Dendritic cell treated with granulocyte-macrophage colony-stimulating factor and Interleukin-4, amounts not matched to agents 40 ng/mL and 50 ng/mL, for 4 days (primary cell): ENCODE results near the gene CALHM2.
"Not testable (repeated sequence)": the region's sequence is repeated elsewhere in the genome, so short reads cannot be mapped to it uniquely, and the experiment has no call there.

Source experiments
- H3K27ac Mint-ChIP-seq: one replicate; pipeline ENCODE4 v1.8.0; 2022; ENCODE audit warnings: mild to moderate bottlenecking, mixed read lengths
- H3K27me3 Mint-ChIP-seq: one replicate; pipeline ENCODE4 v1.8.0; 2022; ENCODE audit warnings: mild to moderate bottlenecking, mixed read lengths
- H3K36me3 Mint-ChIP-seq: one replicate; pipeline ENCODE4 v1.8.0; 2022; ENCODE audit warnings: low read depth, mixed read lengths
- H3K4me1 Mint-ChIP-seq: one replicate; pipeline ENCODE4 v1.8.0; 2022; ENCODE audit warnings: low read depth, mixed read lengths
- H3K4me3 Mint-ChIP-seq: one replicate; pipeline ENCODE4 v1.8.0; 2022; ENCODE audit warnings: mild to moderate bottlenecking, moderate library complexity, mixed read lengths
- H3K9me3 Mint-ChIP-seq: one replicate; pipeline ENCODE4 v1.8.0; 2022; ENCODE audit warnings: mixed read lengths
- intact Hi-C: fragments of 100-400 bp; cut with micrococcal nuclease; formaldehyde crosslinking; loops from one replicate; pipeline ENCODE4 v1.15.0; 2022

Gene CALHM2

GRCh38 chr10:103433858-103434257, 18.3 kb downstream of the CALHM2 start:
- no peaks in the 10 kb centered on the region for H3K27me3 Mint-ChIP-seq
- no peaks in the 10 kb centered on the region for H3K9me3 Mint-ChIP-seq
- intact Hi-C loops, result no loop called here
- H3K27ac Mint-ChIP-seq, result no peak overlapping the region
- no peak overlapping the region for H3K4me3 Mint-ChIP-seq
- peaks cover 16% of the 10 kb centered on the region for H3K4me1 Mint-ChIP-seq
- H3K36me3 Mint-ChIP-seq, result peaks cover 98% of the 10 kb centered on the region

DNA sequence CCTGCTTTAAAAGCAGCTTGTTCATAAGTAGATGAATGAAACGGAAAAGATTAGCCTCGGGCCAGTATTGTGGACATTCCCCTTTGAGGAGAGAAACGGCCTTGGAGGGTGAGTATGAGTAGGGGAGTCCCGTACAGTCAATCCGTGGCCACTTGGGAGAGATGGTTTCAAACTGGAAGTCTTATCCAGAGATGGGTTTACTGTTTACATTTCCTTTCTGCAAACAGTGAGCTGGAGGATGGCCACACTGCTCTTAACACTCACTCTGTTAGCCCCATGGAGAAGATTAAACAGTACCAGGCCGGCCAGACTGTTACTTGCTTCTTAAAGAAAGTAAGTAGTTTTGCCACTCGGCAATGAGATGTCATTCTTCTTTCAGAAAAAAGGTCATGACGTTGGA, 20.3 kb downstream of the CALHM2 start:
- H3K27me3 Mint-ChIP-seq, result no peaks in the 10 kb centered on the region
- intact Hi-C loops, result no loop called here
- no peaks in the 10 kb centered on the region for H3K9me3 Mint-ChIP-seq
- H3K36me3 Mint-ChIP-seq, result peaks cover 99% of the 10 kb centered on the region
- H3K4me1 Mint-ChIP-seq, result peaks cover 16% of the 10 kb centered on the region
- no peak overlapping the region for H3K27ac Mint-ChIP-seq
- H3K4me3 Mint-ChIP-seq, result no peak overlapping the region

DNA sequence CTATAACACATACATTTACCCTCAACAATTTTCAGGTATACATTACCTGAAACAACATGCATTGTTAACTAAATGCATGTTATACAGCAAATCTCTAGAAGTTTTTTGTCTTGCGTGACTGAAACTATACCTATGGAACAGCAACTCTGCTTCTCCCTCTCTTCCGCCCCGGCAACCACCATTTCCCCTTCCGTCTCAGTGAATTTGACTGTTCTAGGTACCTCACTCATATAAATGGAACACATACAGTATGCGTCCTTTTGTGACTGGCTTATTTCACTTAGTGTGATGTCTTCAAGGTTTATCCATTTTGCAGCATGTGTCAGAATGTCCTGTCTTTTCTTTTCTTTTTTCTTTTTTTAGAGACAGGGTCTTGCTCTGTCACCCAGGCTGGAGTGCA, 22.5 kb downstream of the CALHM2 start:
- Mint-ChIP-seq H3K4me3 (no peak overlapping the region), H3K27ac (no peak overlapping the region), H3K36me3 (peaks cover 98% of the 10 kb centered on the region), H3K4me1 (peaks cover 16% of the 10 kb centered on the region), H3K27me3 (no peaks in the 10 kb centered on the region), H3K9me3 (no peaks in the 10 kb centered on the region)
- intact Hi-C loops, result no loop called here

GRCh38 chr10:103428989-103429643, 23.1 kb downstream of the CALHM2 start:
- H3K4me1 Mint-ChIP-seq, result peaks cover 15% of the 10 kb centered on the region
- no peaks in the 10 kb centered on the region for H3K27me3 Mint-ChIP-seq
- no peaks in the 10 kb centered on the region for H3K9me3 Mint-ChIP-seq
- peaks cover 99% of the 10 kb centered on the region for H3K36me3 Mint-ChIP-seq
- intact Hi-C loops, result no loop called here
- H3K4me3 Mint-ChIP-seq, result no peak overlapping the region
- no peak overlapping the region for H3K27ac Mint-ChIP-seq

GRCh38 chr10:103427866-103428265, 24.3 kb downstream of the CALHM2 start:
- peaks cover 3% of the 10 kb centered on the region for H3K4me1 Mint-ChIP-seq
- H3K9me3 Mint-ChIP-seq, result no peaks in the 10 kb centered on the region
- peaks cover 99% of the 10 kb centered on the region for H3K36me3 Mint-ChIP-seq
- no peak overlapping the region for H3K4me3 Mint-ChIP-seq
- H3K27me3 Mint-ChIP-seq, result no peaks in the 10 kb centered on the region
- no peak overlapping the region for H3K27ac Mint-ChIP-seq
- intact Hi-C loops, result no loop called here

GRCh38 chr10:103423748-103424147, 28.4 kb downstream of the CALHM2 start:
- H3K27ac Mint-ChIP-seq, result no peak overlapping the region
- H3K4me1 Mint-ChIP-seq, result no peaks in the 10 kb centered on the region
- H3K27me3 Mint-ChIP-seq, result no peaks in the 10 kb centered on the region
- intact Hi-C loops, result no loop called here
- H3K9me3 Mint-ChIP-seq, result no peaks in the 10 kb centered on the region
- no peak overlapping the region for H3K4me3 Mint-ChIP-seq
- H3K36me3 Mint-ChIP-seq, result peaks cover 96% of the 10 kb centered on the region

DNA sequence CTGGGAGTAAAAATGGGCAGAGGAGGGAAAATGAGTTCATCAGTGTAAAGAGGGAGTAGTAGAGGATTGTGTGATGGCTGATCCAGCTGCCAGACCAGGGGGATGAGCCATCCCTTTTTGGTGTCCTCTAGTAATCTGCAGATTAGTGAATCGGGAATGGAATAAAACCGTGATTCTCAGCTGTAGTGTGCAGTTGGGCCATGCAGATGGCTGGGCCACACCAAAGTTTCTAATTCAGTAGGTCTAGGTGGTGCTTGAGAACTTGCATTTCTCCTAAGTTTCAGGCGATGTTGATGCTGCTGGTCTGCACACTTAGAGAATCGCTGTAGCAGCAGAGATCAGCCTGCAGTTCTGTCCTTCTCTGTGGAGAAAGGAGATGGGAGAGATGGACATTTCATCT, 33.1 kb downstream of the CALHM2 start:
- H3K9me3 Mint-ChIP-seq, result no peaks in the 10 kb centered on the region
- H3K36me3 Mint-ChIP-seq, result peaks cover 97% of the 10 kb centered on the region
- no peak overlapping the region for H3K27ac Mint-ChIP-seq
- intact Hi-C loops, result no loop called here
- H3K4me1 Mint-ChIP-seq, result no peaks in the 10 kb centered on the region
- H3K4me3 Mint-ChIP-seq, result no peak overlapping the region
- no peaks in the 10 kb centered on the region for H3K27me3 Mint-ChIP-seq

DNA sequence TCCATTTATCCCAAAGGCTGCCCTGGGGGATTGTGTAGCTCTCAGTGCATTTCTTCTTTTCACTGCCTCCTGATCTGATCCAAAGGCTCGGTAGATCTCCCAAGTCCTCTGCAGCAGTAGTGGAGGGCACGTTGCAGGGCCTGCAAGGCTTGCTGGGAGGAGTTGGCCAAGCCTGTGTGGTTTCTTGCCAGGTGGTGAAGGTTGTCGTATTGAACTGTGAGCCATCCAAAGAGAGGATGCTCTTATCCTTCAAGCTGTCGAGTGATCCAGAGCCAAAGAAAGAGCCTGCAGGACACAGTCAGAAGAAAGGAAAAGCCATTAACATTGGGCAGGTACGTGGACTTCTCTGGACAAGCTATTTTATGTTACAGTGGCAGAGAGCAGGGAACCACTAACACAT, 34.6 kb downstream of the CALHM2 start:
- H3K27me3 Mint-ChIP-seq, result no peaks in the 10 kb centered on the region
- no peaks in the 10 kb centered on the region for H3K9me3 Mint-ChIP-seq
- intact Hi-C loops, result loop anchor here (1.0 kb wide), 1 partner anchor 68 kb away; no protein-coding TSS in a partner anchor
- no peak overlapping the region for H3K4me3 Mint-ChIP-seq
- no peak overlapping the region for H3K27ac Mint-ChIP-seq
- peaks cover 97% of the 10 kb centered on the region for H3K36me3 Mint-ChIP-seq
- H3K4me1 Mint-ChIP-seq, result no peaks in the 10 kb centered on the region

DNA sequence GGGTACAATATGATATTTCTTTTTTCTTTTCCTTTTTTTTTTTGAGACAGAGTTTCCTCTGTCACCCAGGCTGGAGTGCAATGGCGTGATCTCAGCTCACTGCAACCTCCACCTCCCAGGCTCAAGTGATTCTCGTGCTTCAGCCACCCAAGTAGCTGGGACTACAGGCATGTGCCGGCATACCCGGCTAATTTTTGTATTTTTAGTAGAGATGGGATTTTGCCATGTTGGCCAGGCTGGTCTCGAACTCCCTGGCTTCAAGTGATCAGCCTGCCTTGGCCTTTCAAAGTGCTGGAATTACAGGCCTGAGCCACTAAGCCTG, 35.1 kb downstream of the CALHM2 start:
- H3K27me3 Mint-ChIP-seq, H3K9me3 Mint-ChIP-seq, H3K27ac Mint-ChIP-seq, H3K4me3 Mint-ChIP-seq, H3K4me1 Mint-ChIP-seq: not testable (repeated sequence)
- H3K36me3 Mint-ChIP-seq, result peaks cover 97% of the 10 kb centered on the region
- intact Hi-C loops, result loop anchor here (1.0 kb wide), 1 partner anchor 68 kb away; no protein-coding TSS in a partner anchor

- intact Hi-C loops, result loop anchor here (1.0 kb wide), 1 partner anchor 69 kb away; no protein-coding TSS in a partner anchor
- no peak overlapping the region for H3K4me3 Mint-ChIP-seq
- H3K27me3 Mint-ChIP-seq, result no peaks in the 10 kb centered on the region
- no peaks in the 10 kb centered on the region for H3K9me3 Mint-ChIP-seq
- no peaks in the 10 kb centered on the region for H3K4me1 Mint-ChIP-seq
- no peak overlapping the region for H3K27ac Mint-ChIP-seq
- H3K36me3 Mint-ChIP-seq, result peaks cover 100% of the 10 kb centered on the region
Measured at GRCh38 chr10:103416436-103417147, 35.6 kb downstream of the CALHM2 start.

GRCh38 chr10:103415581-103415980, 36.6 kb downstream of the CALHM2 start:
- intact Hi-C loops, result no loop called here
- Mint-ChIP-seq H3K27ac (no peak overlapping the region), H3K4me1 (no peaks in the 10 kb centered on the region), H3K9me3 (no peaks in the 10 kb centered on the region), H3K36me3 (peaks cover 95% of the 10 kb centered on the region), H3K27me3 (no peaks in the 10 kb centered on the region), H3K4me3 (no peak overlapping the region)

GRCh38 chr10:103413564-103413963, 38.6 kb downstream of the CALHM2 start:
- peaks cover 95% of the 10 kb centered on the region for H3K36me3 Mint-ChIP-seq
- intact Hi-C loops, result no loop called here
- no peak overlapping the region for H3K4me3 Mint-ChIP-seq
- no peaks in the 10 kb centered on the region for H3K9me3 Mint-ChIP-seq
- no peaks in the 10 kb centered on the region for H3K4me1 Mint-ChIP-seq
- no peaks in the 10 kb centered on the region for H3K27me3 Mint-ChIP-seq
- no peak overlapping the region for H3K27ac Mint-ChIP-seq

DNA sequence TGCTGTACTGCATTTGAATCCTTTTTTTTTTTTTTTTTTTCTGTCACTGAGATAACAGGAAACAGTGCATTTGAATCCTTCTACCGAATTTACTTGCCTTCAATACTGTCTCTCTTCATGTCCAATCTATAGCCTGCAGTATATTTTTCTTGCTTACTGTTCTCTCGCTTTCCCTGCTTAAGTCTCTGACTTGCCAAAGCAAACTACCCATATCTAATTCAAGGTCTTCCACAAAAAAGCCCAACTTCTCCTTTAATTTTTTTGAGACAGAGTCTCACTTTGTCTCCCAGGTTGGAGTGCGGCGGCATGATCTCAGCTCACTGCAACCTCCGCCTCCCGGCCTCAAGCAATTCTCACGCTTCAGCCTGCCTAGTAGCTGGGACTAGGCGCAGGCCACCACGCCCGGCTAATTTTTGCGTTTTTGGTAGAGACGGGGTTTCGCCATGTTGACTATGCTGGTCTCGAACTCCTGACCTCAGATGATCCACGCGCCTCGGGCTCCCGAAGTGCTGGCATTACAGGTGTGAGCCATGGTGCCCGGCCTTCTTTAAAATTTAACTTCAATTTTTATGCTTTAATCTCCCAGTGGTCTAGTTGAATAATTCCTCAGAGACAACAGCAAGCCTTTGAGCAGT, 54.9 kb downstream of the CALHM2 start:
- Mint-ChIP-seq H3K36me3 (peaks cover 72% of the 10 kb centered on the region), H3K27me3 (no peaks in the 10 kb centered on the region), H3K4me3 (peak overlapping the region; percentile 93), H3K27ac (peak overlapping the region; percentile 90), H3K9me3 (no peaks in the 10 kb centered on the region), H3K4me1 (peaks cover 42% of the 10 kb centered on the region)
- intact Hi-C loops, result no loop called here

- H3K9me3 Mint-ChIP-seq, result no peaks in the 10 kb centered on the region
Measured at GRCh38 chr10:103396789-103397087, 55.4 kb downstream of the CALHM2 start.

More at GRCh38 chr10:103396789-103397087, 55.4 kb downstream of the CALHM2 start:
- no peaks in the 10 kb centered on the region for H3K27me3 Mint-ChIP-seq
- peak overlapping the region; percentile 93 for H3K4me3 Mint-ChIP-seq
- intact Hi-C loops, result no loop called here
- peaks cover 71% of the 10 kb centered on the region for H3K36me3 Mint-ChIP-seq
- H3K27ac Mint-ChIP-seq, result peak overlapping the region; percentile 90
- H3K4me1 Mint-ChIP-seq, result peaks cover 42% of the 10 kb centered on the region
